HCT116 (cell line): Measurements from ENCODE around the gene SEPHS2.

ENCODE experiments used
- CEBPB ChIP-seq: IDR thresholded peaks from 2 replicates; pipeline ENCODE4 v1.6.1; 2012; ENCODE audit warnings: low read depth
- CTCF ChIP-seq, 3 experiments: fragments of 200-600 bp in 1 of 3; sonication (generic) in 1 of 3; IDR thresholded peaks in 2 of 3; conservative IDR thresholded peaks in 1 of 3; 2 replicates each; pipeline ENCODE4 v1.5.1; 2012 to 2017; ENCODE audit warnings: low read depth in 2 of 3, low read length in 2 of 3, antibody characterized with exemption in 1 of 3, borderline replicate concordance in 1 of 3, control low read depth in 1 of 3, mild to moderate bottlenecking in 1 of 3, mixed read lengths in 1 of 3, mixed run types in 1 of 3, moderate library complexity in 1 of 3; ENCODE audit not compliant: insufficient read depth in 1 of 3
- EZH2phosphoT487 ChIP-seq: fragments of 200-600 bp; IDR thresholded peaks from 2 replicates; pipeline ENCODE4 v1.6.1; 2018; ENCODE audit warnings: antibody characterized with exemption, borderline replicate concordance
- POLR2A ChIP-seq: IDR thresholded peaks from 2 replicates; pipeline ENCODE4 v1.7.0; 2011; ENCODE audit warnings: borderline replicate concordance; ENCODE audit not compliant: insufficient read depth, insufficient read length; ENCODE audit errors: extremely low read depth
- POLR2AphosphoS5 ChIP-seq: IDR thresholded peaks from 2 replicates; pipeline ENCODE4 v1.6.1; 2011; ENCODE audit warnings: mild to moderate bottlenecking, low read depth, low read length, moderate library complexity
- RAD21 ChIP-seq: IDR thresholded peaks from 2 replicates; pipeline ENCODE4 v1.6.1; 2012; ENCODE audit warnings: low read depth, mild to moderate bottlenecking
- REST ChIP-seq: IDR thresholded peaks from 2 replicates; pipeline ENCODE4 v1.6.1; 2012; ENCODE audit warnings: low read depth
- SIN3A ChIP-seq: IDR thresholded peaks from 2 replicates; pipeline ENCODE4 v1.6.1; 2012; ENCODE audit warnings: low read depth
- SP1 ChIP-seq: IDR thresholded peaks from 2 replicates; pipeline ENCODE4 v1.6.1; 2012; ENCODE audit warnings: low read depth
- YY1 ChIP-seq: IDR thresholded peaks from 2 replicates; pipeline ENCODE4 v1.6.1; 2011; ENCODE audit warnings: low read length, low read depth, moderate library complexity, mild to moderate bottlenecking; ENCODE audit not compliant: insufficient replicate concordance; ENCODE audit errors: extremely low read depth

GRCh38 chr16:30434852-30435251 is 10.8 kb downstream of the SEPHS2 start:
- TF ChIP-seq CTCF (IDR thresholded peaks at IDR 0.05 in 2 of 3, conservative IDR thresholded peaks at IDR 0.05 in 1 of 3; ENCODE audit: borderline replicate concordance in 1 of 3, insufficient read depth in 1 of 3, low read depth in 2 of 3, low read length in 2 of 3) (no peak), POLR2A (no peak), RAD21 (no peak), SP1 (no peak), YY1 (no peak), REST (no peak), EZH2phosphoT487 (no peak), POLR2AphosphoS5 (no peak), CEBPB (no peak), SIN3A (no peak)
